ENCODE data around the gene CDKL4.

DNA sequence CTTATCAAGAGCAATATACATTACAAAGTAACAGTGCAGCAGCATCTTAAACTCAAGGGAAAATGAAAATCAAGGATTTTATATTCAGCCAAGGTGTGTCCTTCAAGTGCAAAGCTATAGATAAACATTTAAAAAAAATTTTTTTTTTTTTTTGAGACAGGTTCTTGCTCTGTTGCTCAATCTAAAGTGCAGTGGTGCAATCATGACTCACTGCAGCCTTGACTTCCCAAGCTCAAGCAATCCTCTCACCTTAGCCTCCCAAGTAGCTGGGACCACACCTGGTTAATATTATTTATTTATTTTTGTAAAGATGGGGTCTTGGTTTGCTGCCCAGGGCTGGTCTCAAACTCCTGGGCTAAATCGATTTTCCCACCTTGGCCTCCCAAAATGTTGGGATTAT lies 9.0 kb downstream of the CDKL4 start:
- no peak for TF ChIP-seq POLR2A (IDR thresholded peaks at IDR 0.05)
- TF ChIP-seq, protein P1, sequence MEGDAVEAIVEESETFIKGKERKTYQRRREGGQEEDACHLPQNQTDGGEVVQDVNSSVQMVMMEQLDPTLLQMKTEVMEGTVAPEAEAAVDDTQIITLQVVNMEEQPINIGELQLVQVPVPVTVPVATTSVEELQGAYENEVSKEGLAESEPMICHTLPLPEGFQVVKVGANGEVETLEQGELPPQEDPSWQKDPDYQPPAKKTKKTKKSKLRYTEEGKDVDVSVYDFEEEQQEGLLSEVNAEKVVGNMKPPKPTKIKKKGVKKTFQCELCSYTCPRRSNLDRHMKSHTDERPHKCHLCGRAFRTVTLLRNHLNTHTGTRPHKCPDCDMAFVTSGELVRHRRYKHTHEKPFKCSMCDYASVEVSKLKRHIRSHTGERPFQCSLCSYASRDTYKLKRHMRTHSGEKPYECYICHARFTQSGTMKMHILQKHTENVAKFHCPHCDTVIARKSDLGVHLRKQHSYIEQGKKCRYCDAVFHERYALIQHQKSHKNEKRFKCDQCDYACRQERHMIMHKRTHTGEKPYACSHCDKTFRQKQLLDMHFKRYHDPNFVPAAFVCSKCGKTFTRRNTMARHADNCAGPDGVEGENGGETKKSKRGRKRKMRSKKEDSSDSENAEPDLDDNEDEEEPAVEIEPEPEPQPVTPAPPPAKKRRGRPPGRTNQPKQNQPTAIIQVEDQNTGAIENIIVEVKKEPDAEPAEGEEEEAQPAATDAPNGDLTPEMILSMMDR (IDR thresholded peaks at IDR 0.05), result no peak
